GM12891 (cell line): ENCODE measurements around the gene SLC25A6.

Experiments used
- DNase-seq: peaks from one replicate; pipeline ENCODE4 v3.0.0; 2011; ENCODE audit warnings: low spot score; ENCODE audit not compliant: insufficient read length
- FAIRE-seq: peaks from 2 replicates; lab custom pipeline; 2011; peaks lifted over from hg19 to GRCh38; lab: Jason Lieb, UNC
- PAX5 ChIP-seq: IDR thresholded peaks from 2 replicates; pipeline ENCODE4 v1.6.1; 2011; ENCODE audit warnings: low read length, moderate library complexity, mild to moderate bottlenecking; ENCODE audit not compliant: insufficient read depth, severe bottlenecking
- POLR2A ChIP-seq: IDR thresholded peaks from 2 replicates; pipeline ENCODE4 v1.6.1; 2011; ENCODE audit warnings: low read depth, low read length, control low read depth
- POLR2AphosphoS5 ChIP-seq: IDR thresholded peaks from 2 replicates; pipeline ENCODE4 v1.6.1; 2011; ENCODE audit warnings: low read depth, low read length, control low read depth
- POU2F2 ChIP-seq: IDR thresholded peaks from 2 replicates; pipeline ENCODE4 v1.6.1; 2011; ENCODE audit warnings: low read depth, mild to moderate bottlenecking, control low read depth, low read length, moderate library complexity
- SPI1 ChIP-seq: IDR thresholded peaks from 2 replicates; pipeline ENCODE4 v1.6.1; 2011; ENCODE audit warnings: low read depth, low read length, control low read depth
- TAF1 ChIP-seq: IDR thresholded peaks from 2 replicates; pipeline ENCODE4 v1.6.1; 2011; ENCODE audit warnings: low read depth, low read length, control low read depth

SLC25A6 gene

DNA sequence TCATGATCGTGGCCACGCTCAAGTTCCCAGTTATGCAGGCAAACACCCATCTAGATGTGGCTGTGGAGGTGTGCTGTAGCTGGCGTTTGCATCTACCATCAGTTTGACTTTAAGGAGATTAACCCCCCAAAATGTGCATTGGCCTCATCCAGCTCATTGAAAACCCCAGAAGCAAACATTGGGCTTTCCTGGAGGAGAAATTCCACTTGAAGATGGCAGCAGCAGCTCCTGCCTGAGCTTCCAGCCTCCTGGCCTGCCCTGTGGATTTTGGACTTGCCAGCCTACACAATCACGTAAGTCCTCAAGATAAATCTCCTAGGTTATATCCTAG is 30.2 kb upstream of the SLC25A6 start:
- TF ChIP-seq POLR2AphosphoS5 (no peak), POLR2A (no peak), SPI1 (no peak), POU2F2 (no peak)
- FAIRE-seq, result no peak

DNA sequence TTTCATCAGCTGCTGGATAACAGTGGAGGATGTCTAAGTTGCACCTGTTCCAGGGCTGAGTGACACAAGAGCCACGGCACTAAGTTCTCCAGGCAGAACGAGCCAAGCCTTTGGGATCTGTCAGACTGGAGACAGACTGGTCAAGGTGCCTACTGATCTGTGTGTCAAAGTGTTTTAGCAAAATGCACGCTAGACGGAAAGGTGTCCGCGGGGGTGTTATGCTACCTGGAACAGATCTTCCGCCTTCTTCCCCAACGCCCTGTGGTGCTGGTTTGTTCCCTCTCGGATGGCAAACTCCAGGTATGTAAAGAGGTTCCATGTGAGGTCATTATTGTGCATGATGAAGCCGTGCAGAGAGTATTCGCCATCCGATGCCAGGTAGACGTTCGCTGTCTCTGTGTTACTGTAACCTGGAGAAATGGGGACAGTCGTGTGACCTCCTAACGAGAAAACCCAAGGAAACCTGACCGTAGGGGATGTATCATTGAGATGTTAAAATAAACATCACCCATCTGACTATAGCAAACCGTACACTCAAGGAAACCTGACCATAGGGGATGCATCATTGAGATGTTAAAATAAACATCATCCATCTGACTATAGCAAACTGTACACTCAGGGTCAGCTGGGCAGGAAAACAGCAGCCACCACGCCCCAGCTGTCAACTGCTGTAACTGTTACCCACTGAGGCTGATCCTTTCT is 29.7 kb upstream of the SLC25A6 start:
- DNase-seq (no peak), FAIRE-seq (peak; percentile 67)
- no peak for TF ChIP-seq TAF1
- TF ChIP-seq POLR2AphosphoS5, result peak; percentile 23; the same call in 1 of the 2 replicates
- TF ChIP-seq POU2F2, result no peak
- TF ChIP-seq SPI1, result no peak

More for the DNA sequence above, 30.2 kb upstream of the SLC25A6 start:
- no peak for DNase-seq

DNA sequence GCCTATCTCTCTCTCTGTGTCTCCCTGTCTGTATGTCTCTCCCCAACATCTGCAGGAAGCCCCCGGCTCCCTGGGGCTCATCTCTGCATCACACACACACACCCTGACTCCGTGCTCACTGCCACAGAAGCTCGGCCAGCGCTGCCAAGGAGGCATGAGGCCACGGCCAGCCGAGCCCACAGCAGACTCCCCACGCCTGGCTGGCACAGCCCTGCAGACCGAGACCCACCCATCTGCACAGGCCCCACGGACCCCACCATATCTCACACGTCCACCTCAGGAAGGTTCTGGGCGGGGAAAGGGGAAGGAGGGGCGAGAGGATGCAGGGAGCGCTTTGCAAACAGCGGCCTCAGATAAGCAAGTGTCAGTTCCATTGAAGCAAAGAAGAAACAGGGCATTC is 28.5 kb upstream of the SLC25A6 start:
- no peak for FAIRE-seq
- no peak for TF ChIP-seq POU2F2
- no peak for TF ChIP-seq PAX5
- TF ChIP-seq POLR2A, result no peak
- TF ChIP-seq TAF1, result no peak
- no peak for TF ChIP-seq POLR2AphosphoS5
- no peak for TF ChIP-seq SPI1
- DNase-seq, result no peak

DNA sequence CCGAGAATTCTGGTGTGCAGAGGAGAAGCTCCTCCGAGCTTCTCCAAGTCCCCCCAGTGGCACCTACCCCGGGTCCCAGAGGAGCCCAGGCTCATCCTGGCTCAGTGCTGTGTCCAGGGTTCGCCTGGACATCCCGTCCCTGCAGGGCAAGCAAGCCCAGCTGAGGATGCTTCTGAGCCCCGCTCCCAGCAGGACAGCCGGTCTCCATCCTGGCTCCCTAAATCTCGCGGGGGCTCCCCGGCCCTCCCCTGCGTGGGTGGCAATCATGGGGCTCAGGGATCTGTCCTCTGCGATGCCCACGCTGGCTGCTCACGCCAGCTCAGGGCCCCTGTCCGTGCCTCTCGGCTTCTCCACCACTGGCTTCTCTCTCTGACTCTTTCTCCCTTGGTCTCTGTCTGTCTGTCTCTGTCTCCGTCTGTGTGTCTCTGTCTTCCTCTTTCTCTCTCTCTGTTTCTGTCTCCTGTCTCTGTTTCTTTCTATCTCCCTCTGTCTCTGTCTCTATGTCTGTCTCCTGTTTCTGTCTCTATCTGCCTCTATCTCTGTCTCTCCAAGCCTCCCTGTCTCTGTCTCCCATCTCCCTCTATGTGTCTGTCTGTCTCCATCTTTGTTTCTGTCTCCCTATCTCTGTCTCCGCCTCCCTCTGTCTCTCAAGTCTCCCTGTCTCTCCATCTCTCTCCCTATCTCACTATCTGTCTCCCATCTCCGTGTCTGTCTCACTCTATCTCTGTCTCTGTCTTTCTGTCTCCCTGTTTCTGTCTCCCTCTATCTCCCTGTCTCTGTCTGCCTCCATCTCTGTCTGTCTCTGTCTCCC is 27.8 kb upstream of the SLC25A6 start:
- DNase-seq (no peak), FAIRE-seq (no peak)
- TF ChIP-seq PAX5 (no peak), POLR2A (no peak; the same call in 1 of the 2 replicates), SPI1 (no peak), TAF1 (no peak), POLR2AphosphoS5 (no peak; the same call in 1 of the 2 replicates), POU2F2 (no peak)

DNA sequence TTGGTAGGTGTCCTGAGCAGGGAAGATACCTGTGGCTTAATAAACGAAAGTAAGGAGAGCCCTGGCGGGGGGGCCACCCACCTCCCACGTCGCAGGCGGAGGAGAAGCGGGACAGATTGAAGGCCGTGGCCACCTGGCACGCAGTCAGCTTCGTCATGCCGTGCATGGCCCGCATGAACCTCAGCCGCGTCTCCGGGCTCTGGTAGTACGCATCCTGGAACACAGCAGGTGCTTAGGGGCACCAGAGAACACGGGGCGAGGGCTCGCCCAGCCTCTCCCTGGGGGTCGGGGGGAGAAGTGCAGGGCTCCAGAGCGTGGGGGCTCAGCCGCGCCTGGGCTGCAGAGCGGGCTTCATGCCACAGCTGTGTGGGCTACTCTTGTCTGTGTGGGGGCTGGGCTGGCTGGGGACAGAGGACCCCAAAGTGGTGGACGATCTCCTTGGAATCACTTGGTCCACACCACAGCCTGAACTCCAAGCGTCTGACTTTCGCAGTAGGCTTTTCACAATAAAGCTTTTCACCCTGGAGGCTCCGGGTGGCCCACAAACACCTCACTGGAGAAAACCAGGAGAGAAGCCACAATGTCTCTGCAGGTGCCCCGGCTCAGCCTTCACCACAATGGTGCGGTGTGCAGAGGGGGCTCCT is 27.1 kb upstream of the SLC25A6 start:
- TF ChIP-seq POU2F2 (no peak), TAF1 (no peak), SPI1 (no peak), POLR2A (no peak), PAX5 (no peak), POLR2AphosphoS5 (peak; percentile 70; the same call in 1 of the 2 replicates)
- no peak for DNase-seq
- no peak for FAIRE-seq

DNA sequence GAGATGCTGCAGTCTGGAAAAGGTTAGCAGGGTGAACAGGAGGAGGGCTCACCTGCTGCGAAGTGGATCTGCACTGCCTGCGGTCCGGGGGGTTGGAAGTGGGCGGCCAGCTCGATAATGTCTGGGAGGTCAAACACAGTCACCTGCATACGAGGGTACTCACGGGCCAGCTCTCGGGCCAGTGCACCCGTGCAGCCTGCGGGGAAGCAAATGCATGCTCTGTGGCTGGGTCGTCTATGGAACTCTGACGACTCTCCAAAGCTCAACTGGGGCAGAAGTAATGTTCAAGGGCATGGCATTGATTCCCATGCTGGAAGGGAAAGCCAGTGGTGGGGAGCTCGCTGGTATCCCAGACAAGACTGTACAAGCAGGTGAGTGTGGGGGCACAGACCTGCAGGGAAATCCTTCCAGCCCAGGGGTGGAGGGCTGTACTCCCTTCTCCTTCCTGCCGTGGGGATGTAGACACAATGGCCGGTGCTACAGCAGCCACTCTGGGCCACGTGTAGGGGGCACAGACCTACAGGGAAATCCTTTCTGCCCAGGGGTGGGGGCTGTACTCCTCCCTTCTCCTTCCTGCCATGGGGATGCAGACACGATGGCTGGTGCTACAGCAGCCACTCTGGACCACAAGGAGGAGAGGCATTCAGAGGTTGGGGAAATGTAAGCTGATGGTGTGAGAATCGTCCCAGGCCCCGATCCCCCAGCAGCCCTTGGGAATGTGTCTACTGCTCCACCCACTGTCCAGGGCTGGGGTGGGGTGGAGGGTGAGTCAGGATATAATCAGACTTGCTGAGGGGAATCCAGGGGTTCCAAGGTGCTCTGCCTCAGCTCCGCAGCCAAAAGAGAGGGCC is 26.2 kb upstream of the SLC25A6 start:
- TF ChIP-seq TAF1, result no peak
- TF ChIP-seq POLR2AphosphoS5, result no peak
- TF ChIP-seq PAX5, result no peak
- no peak for TF ChIP-seq SPI1
- no peak; the same call in none of the 2 replicates for TF ChIP-seq POLR2A
- TF ChIP-seq POU2F2, result no peak; the same call in 1 of the 2 replicates
- FAIRE-seq (peak; percentile 74), DNase-seq (no peak)

DNA sequence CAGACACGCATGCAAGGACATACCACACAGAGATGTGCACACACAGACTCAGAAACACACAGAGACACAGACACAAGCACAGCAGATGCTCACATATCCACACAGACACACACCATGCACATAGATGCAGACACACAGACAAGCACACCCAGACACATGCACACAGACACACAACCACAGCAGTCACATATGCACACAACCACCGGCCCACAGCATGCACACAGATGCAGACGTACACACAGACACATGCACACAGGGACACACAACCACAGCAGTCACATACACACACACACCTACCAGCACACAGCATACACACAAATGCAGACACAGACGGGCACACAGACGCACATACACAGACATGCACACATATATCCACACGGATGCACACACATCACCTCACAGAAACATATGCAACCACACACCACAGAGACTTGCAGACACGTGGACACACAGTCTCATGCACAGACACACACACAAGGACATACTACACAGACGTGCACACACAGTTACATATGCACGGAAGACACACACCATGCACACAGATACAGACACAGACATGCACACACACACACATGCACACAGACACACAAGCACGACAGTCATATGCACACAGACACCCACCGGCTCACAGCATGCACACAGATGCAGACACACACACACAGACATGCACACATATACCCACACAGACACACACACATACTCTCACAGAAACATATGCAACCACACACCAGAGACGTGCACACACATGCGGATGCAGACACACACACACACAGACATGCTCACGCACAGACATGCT is 25.2 kb upstream of the SLC25A6 start:
- no peak for DNase-seq
- FAIRE-seq, result peak; percentile 64
- peak; percentile 37 for TF ChIP-seq POLR2A
- no peak for TF ChIP-seq POU2F2
- no peak for TF ChIP-seq PAX5

DNA sequence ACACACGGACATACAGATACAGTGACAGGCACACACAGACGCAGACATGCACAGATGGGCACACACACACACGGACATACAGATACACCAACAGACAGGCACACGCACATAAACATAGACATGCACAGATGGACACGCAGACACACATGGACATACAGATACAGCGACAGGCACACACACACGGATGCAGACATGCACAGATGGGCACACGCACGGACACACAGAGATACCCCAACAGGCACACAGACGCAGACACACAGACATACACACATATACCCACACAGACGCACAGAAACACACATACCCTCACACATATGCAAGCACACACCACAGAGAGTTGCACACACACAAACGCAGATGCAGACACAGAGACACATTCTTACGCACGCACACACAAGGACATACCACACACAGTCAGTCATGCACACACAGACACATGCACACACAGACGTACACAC is 24.4 kb upstream of the SLC25A6 start:
- TF ChIP-seq POU2F2 (no peak), POLR2A (peak; percentile 47; the same call in 1 of the 2 replicates)
- DNase-seq (no peak), FAIRE-seq (no peak)

DNA sequence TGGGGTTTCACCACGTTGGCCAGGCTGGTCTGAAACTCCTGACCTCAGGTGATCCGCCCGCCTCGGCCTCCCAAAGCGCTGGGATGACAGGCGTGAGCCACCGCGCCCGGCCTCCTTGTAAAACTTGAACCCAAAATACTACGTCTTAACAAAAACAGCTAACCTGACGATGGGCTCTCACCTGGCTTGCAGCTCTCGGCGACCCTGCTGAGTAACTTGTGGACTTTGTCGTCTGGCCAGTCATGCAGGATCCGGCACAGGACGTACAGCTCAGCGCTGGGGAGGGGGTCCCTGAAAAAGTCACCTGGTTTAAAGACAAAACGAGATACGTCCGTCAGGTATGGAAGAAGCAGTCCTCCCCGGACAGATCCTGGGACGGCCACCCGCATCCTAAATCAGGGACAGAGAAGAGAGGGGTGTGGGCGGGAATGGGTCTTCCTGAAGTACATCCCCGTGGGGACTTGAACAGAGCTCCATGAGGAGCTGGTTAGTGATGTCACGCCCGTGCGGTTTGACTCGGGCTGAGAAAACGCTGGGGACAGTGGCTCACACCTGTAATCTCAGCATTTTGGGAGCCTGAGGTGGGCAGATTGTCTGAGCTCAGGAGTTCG is 20.7 kb upstream of the SLC25A6 start:
- TF ChIP-seq POLR2A (no peak), POLR2AphosphoS5 (no peak), TAF1 (no peak), SPI1 (no peak), PAX5 (no peak), POU2F2 (no peak)
- DNase-seq, result no peak
- no peak for FAIRE-seq
